Upper lobe of right lung (tissue), 1 donor: ENCODE measurements around the gene PRR35. TPM values are rescaled to one million over a fixed set of nuclear protein-coding genes. Genes with fewer than 3 reads are reported as not detected.

Source experiments
- ATAC-seq: fragments of 200-7000 bp; cut with Tn5 transposase; one replicate; pipeline ENCODE4 v1.9.1; 2020; ENCODE audit warnings: mild to moderate bottlenecking, moderate library complexity
- DNase-seq: peaks from one replicate; pipeline ENCODE4 v3.0.0-alpha.2; 2020
- H3K27ac ChIP-seq: fragments of 200-600 bp; one replicate; pipeline ENCODE4 v1.8.0; 2022
- H3K27me3 ChIP-seq: fragments of 200-600 bp; one replicate; pipeline ENCODE4 v1.8.0; 2022; ENCODE audit warnings: mild to moderate bottlenecking
- H3K36me3 ChIP-seq: fragments of 200-600 bp; one replicate; pipeline ENCODE4 v1.8.0; 2022
- H3K4me1 ChIP-seq: fragments of 200-600 bp; one replicate; pipeline ENCODE4 v1.8.0; 2022
- H3K4me3 ChIP-seq: fragments of 200-600 bp; one replicate; pipeline ENCODE4 v1.8.0; 2022; ENCODE audit warnings: mild to moderate bottlenecking
- H3K9me3 ChIP-seq: fragments of 200-600 bp; one replicate; pipeline ENCODE4 v1.8.0; 2022
- intact Hi-C: fragments of 100-400 bp; cut with DNase I; formaldehyde crosslinking; loops from one replicate; pipeline ENCODE4 v1.11.0; 2022
- microRNA-seq: library from miRNA; unstranded; fragments of <30 nt; microRNA quantifications from one replicate; pipeline ENCODE4 v1.2.0, GENCODE V29; 2020; ENCODE audit warnings: borderline microRNAs expressed
- total RNA-seq: library from RNA; stranded (reverse); fragmentation: NEBNext Ultra II Directional; extraction: Animal tissue kit (Norgen Biotek cat#: 25700); gene quantifications from one replicate; pipeline ENCODE4 v1.2.1, GENCODE V29; 2021
- TF ChIP-seq, protein P1 (sequence below): fragments of 200-600 bp; IDR thresholded peaks from one replicate; pipeline ENCODE4 v1.8.0; 2022; ENCODE audit warnings: antibody characterized with exemption
- donor health status: DM: no; HTN: yes; CAD: no; lungs with severe emphysema.

Gene PRR35
- total RNA-seq, 1 donor from 2014 or later: not detected

- H3K9me3 ChIP-seq: no peaks in the 10 kb centered on the region
- H3K36me3 ChIP-seq: no peaks in the 10 kb centered on the region
- no peak for DNase-seq
- peaks cover 5% of the 10 kb centered on the region for H3K4me1 ChIP-seq
- no peaks in the 10 kb centered on the region for H3K27me3 ChIP-seq
- H3K4me3 ChIP-seq: no peak overlapping the region
- intact Hi-C loops: no loop called here
- TF ChIP-seq, protein P1, sequence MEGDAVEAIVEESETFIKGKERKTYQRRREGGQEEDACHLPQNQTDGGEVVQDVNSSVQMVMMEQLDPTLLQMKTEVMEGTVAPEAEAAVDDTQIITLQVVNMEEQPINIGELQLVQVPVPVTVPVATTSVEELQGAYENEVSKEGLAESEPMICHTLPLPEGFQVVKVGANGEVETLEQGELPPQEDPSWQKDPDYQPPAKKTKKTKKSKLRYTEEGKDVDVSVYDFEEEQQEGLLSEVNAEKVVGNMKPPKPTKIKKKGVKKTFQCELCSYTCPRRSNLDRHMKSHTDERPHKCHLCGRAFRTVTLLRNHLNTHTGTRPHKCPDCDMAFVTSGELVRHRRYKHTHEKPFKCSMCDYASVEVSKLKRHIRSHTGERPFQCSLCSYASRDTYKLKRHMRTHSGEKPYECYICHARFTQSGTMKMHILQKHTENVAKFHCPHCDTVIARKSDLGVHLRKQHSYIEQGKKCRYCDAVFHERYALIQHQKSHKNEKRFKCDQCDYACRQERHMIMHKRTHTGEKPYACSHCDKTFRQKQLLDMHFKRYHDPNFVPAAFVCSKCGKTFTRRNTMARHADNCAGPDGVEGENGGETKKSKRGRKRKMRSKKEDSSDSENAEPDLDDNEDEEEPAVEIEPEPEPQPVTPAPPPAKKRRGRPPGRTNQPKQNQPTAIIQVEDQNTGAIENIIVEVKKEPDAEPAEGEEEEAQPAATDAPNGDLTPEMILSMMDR: no peak
- ATAC-seq: no peak
- H3K27ac ChIP-seq: no peak overlapping the region
These were observed 49.1 kb downstream of the PRR35 start for GRCh38 chr16:609316-609715.

- Histone ChIP-seq H3K27ac (no peak overlapping the region), H3K9me3 (no peaks in the 10 kb centered on the region), H3K27me3 (no peaks in the 10 kb centered on the region), H3K36me3 (no peaks in the 10 kb centered on the region), H3K4me1 (peaks cover 5% of the 10 kb centered on the region), H3K4me3 (no peak overlapping the region)
- intact Hi-C loops: no loop called here
- TF ChIP-seq, protein P1: no peak
- ATAC-seq: no peak
- no peak for DNase-seq
These were observed 49.8 kb downstream of the PRR35 start for GRCh38 chr16:609984-610383.

GRCh38 chr16:610513-611381 is 50.6 kb downstream of the PRR35 start:
- Histone ChIP-seq H3K27ac (no peak overlapping the region), H3K4me3 (no peak overlapping the region)
- peak; percentile 96 for ATAC-seq

DNA sequence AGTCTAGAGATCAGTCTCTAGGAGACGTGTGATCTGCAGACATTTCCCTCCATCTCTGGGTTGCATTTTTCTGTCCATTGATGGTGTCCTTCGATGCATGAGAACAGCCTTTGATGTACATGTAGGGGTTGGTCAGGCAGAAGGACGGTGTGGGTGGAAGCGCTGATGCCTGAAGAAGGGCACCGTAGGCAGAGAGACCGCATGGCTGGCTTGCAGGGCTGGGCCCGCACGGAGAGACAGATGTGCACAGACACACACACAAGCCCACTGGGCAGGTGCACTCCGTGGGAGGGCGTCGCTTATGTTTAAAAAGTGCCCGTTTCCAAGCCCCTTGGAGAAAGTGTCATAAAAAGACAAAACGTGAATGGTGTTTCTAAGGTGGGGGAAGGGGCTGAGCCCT is 54.9 kb downstream of the PRR35 start:
- TF ChIP-seq, protein P1: no peak
- no peaks in the 10 kb centered on the region for H3K27me3 ChIP-seq
- intact Hi-C loops: no loop called here
- H3K4me3 ChIP-seq: no peak overlapping the region
- no peaks in the 10 kb centered on the region for H3K36me3 ChIP-seq
- ATAC-seq: no peak
- H3K27ac ChIP-seq: no peak overlapping the region
- peaks cover 5% of the 10 kb centered on the region for H3K4me1 ChIP-seq
- DNase-seq: no peak
- no peaks in the 10 kb centered on the region for H3K9me3 ChIP-seq

More at GRCh38 chr16:610513-611381, 50.6 kb downstream of the PRR35 start:
- TF ChIP-seq, protein P1: peak; percentile 77
- intact Hi-C loops: no loop called here
- Histone ChIP-seq H3K36me3 (no peaks in the 10 kb centered on the region), H3K4me1 (peaks cover 5% of the 10 kb centered on the region), H3K9me3 (no peaks in the 10 kb centered on the region), H3K27me3 (no peaks in the 10 kb centered on the region)
- DNase-seq: peak; percentile 86

Small RNAs within 50 kb of the gene (microRNA-seq; reads per million reads assigned to microRNA genes)
- gene MIR3176 (not detected), gene MIR5587 (not detected)

Other genes with a start within 250 kb of the PRR35 start
- 28.9 TPM for gene AXIN1, start 207.7 kb upstream of the PRR35 start, total RNA-seq
- 39.0 TPM for gene MRPL28, start 189.9 kb upstream of the PRR35 start, total RNA-seq
- 65.2 TPM for gene PGAP6, start 178.4 kb upstream of the PRR35 start, total RNA-seq
- gene NME4, start 163.2 kb upstream of the PRR35 start, total RNA-seq: 45.6 TPM
- 14.2 TPM for gene DECR2, start 158.5 kb upstream of the PRR35 start, total RNA-seq
- gene RAB11FIP3, start 134.7 kb upstream of the PRR35 start, total RNA-seq: 44.1 TPM
- 45.2 TPM for gene CAPN15, start 32.7 kb upstream of the PRR35 start, total RNA-seq
- 0.98 TPM for gene NHLRC4, start 6.6 kb downstream of the PRR35 start, total RNA-seq
- gene PIGQ, start 9.6 kb downstream of the PRR35 start, total RNA-seq: 59.4 TPM
- 47.6 TPM for gene RAB40C, start 29.7 kb downstream of the PRR35 start, total RNA-seq
- gene WFIKKN1, start 70.6 kb downstream of the PRR35 start, total RNA-seq: 1.5 TPM
- 53.5 TPM for gene METTL26, start 75.9 kb downstream of the PRR35 start, total RNA-seq
- gene MCRIP2, start 81.4 kb downstream of the PRR35 start, total RNA-seq: 57.9 TPM
- 23.2 TPM for gene WDR90, start 89.0 kb downstream of the PRR35 start, total RNA-seq
- 92.5 TPM for gene RHOT2, start 107.7 kb downstream of the PRR35 start, total RNA-seq
- gene RHBDL1, start 115.3 kb downstream of the PRR35 start, total RNA-seq: 2.0 TPM
- 98.9 TPM for gene STUB1, start 120.0 kb downstream of the PRR35 start, total RNA-seq
- gene JMJD8, start 123.9 kb downstream of the PRR35 start, total RNA-seq: 51.3 TPM
- gene WDR24, start 130.0 kb downstream of the PRR35 start, total RNA-seq: 12.9 TPM
- 3.6 TPM for gene FBXL16, start 145.4 kb downstream of the PRR35 start, total RNA-seq
- 30.4 TPM for gene METRN, start 154.7 kb downstream of the PRR35 start, total RNA-seq
- gene ANTKMT, start 160.8 kb downstream of the PRR35 start, total RNA-seq: 30.5 TPM
- 0.78 TPM for gene CCDC78, start 166.0 kb downstream of the PRR35 start, total RNA-seq
- gene HAGHL, start 166.7 kb downstream of the PRR35 start, total RNA-seq: 8.9 TPM
- 24.2 TPM for gene CIAO3, start 180.6 kb downstream of the PRR35 start, total RNA-seq
- gene MSLN, start 200.3 kb downstream of the PRR35 start, total RNA-seq: 93.3 TPM
- gene RPUSD1, start 228.0 kb downstream of the PRR35 start, total RNA-seq: 14.2 TPM
- gene CHTF18, start 228.2 kb downstream of the PRR35 start, total RNA-seq: 12.3 TPM
- not detected for gene GNG13, start 240.3 kb downstream of the PRR35 start, total RNA-seq